Common myeloid progenitor, CD34-positive (primary cell): ENCODE measurements around the gene HID1.

Experiments
- CTCF ChIA-PET: fragments of 350-600 bp; sonication (Branson Sonifier 250); formaldehyde crosslinking; loops from one replicate; lab custom pipeline; 2021; ENCODE audit warnings: antibody characterized with exemption; lab: Charles Lee
- POLR2A ChIA-PET: fragments of 350-600 bp; sonication (Branson Sonifier 250); formaldehyde crosslinking; loops from one replicate; lab custom pipeline; 2021; ENCODE audit warnings: antibody characterized with exemption; lab: Charles Lee
- DNase-seq, 3 donors: peaks; one replicate each; pipeline versions ENCODE4 v3.0.0 to v3.0.0-alpha.2; 2013
- H3K27ac ChIP-seq, 2 experiments: 1 replicate in 1 of 2; 2 replicates in 1 of 2; pipeline ENCODE4 v1.7.0; 2013; ENCODE audit warnings: inconsistent platforms in 2 of 2, low read length in 2 of 2, mild to moderate bottlenecking in 2 of 2, low read depth in 1 of 2, moderate library complexity in 1 of 2; ENCODE audit not compliant: severe bottlenecking in 2 of 2, insufficient read depth in 1 of 2, poor library complexity in 1 of 2
- H3K27me3 ChIP-seq, 5 experiments: replicated peaks in 2 of 5; 1 replicate in 3 of 5; 2 replicates in 2 of 5; pipeline versions ENCODE4 v1.6.1 to v1.7.0; 2013; ENCODE audit warnings: low read length in 4 of 5, mild to moderate bottlenecking in 2 of 5, moderate library complexity in 2 of 5, inconsistent platforms in 1 of 5; ENCODE audit not compliant: insufficient read depth in 5 of 5, control insufficient read depth in 4 of 5
- H3K36me3 ChIP-seq, 4 experiments: 1 replicate in 2 of 4; 2 replicates in 2 of 4; pipeline versions ENCODE4 v1.6.1 to v1.7.0; 2013; ENCODE audit warnings: low read length in 3 of 4, control low read depth in 1 of 4, mild to moderate bottlenecking in 1 of 4; ENCODE audit not compliant: control insufficient read depth in 4 of 4, insufficient read depth in 4 of 4
- H3K4me1 ChIP-seq, 4 experiments: 1 replicate in 3 of 4; 2 replicates in 1 of 4; pipeline versions ENCODE4 v1.6.1 to v1.7.1; 2013; ENCODE audit warnings: low read length in 3 of 4, mild to moderate bottlenecking in 3 of 4, control low read depth in 1 of 4, inconsistent platforms in 1 of 4, moderate library complexity in 1 of 4; ENCODE audit not compliant: control insufficient read depth in 4 of 4, insufficient read depth in 4 of 4; ENCODE audit errors: control extremely low read depth in 1 of 4
- H3K4me3 ChIP-seq, 7 experiments: 1 replicate in 4 of 7; 2 replicates in 3 of 7; pipeline versions ENCODE4 v1.5.1 to v1.7.0; 2013; ENCODE audit warnings: mild to moderate bottlenecking in 7 of 7, low read length in 6 of 7, moderate library complexity in 6 of 7, inconsistent platforms in 2 of 7, low read depth in 2 of 7, control low read depth in 1 of 7; ENCODE audit not compliant: insufficient read depth in 4 of 7, control insufficient read depth in 1 of 7; ENCODE audit errors: extremely low read depth in 1 of 7
- H3K9me3 ChIP-seq, 5 experiments: 1 replicate in 4 of 5; 2 replicates in 1 of 5; pipeline versions ENCODE4 v1.6.1 to v1.7.1; 2013; ENCODE audit warnings: low read length in 4 of 5, mild to moderate bottlenecking in 2 of 5, inconsistent platforms in 1 of 5, low read depth in 1 of 5, moderate library complexity in 1 of 5; ENCODE audit not compliant: control insufficient read depth in 4 of 5, insufficient read depth in 2 of 5; ENCODE audit errors: control extremely low read depth in 1 of 5
- WGBS: methylation state at CpG from one replicate; pipeline ENCODE4 v1.1.5; 2013; ENCODE audit not compliant: insufficient coverage; 5-methylcytosine and 5-hydroxymethylcytosine counted together

Gene HID1

GRCh38 chr17:74937064-74938051 is 35.2 kb downstream of the HID1 start:
- no peak for DNase-seq
- CTCF ChIA-PET, result interaction anchor here (0.7 to 3.3 kb wide), 9 partner anchors 11 to 75 kb away, joined by 3 to 10 read pairs (median 4); partner anchors contain the start of genes MRPL58 and OTOP2
- Histone ChIP-seq H3K9me3 (no peaks in the 10 kb centered on the region), H3K4me3 (no peak overlapping the region), H3K27ac (no peak overlapping the region), H3K27me3 (peaks cover 2 to 70% (median 34%) of the 10 kb centered on the region in 5 experiments), H3K36me3 (no peaks in the 10 kb centered on the region), H3K4me1 (peaks cover 0 to 9% (median 4%) of the 10 kb centered on the region in 4 experiments)
- WGBS, result 52% methylated on average over 5 of the region's 11 CpGs
- POLR2A ChIA-PET, result no interaction called here

- CTCF ChIA-PET, result interaction anchor here (1.2 to 3.3 kb wide), 4 partner anchors 11 to 76 kb away, joined by 3 to 10 read pairs (median 4); partner anchors contain the start of gene MRPL58
- Histone ChIP-seq H3K27me3 (peaks cover 2 to 67% (median 31%) of the 10 kb centered on the region in 5 experiments), H3K4me1 (peaks cover 0 to 15% (median 4%) of the 10 kb centered on the region in 4 experiments), H3K4me3 (peak overlapping the region in 2 of 7 experiments; percentile 13), H3K9me3 (no peaks in the 10 kb centered on the region), H3K36me3 (no peaks in the 10 kb centered on the region), H3K27ac (no peak overlapping the region)
- POLR2A ChIA-PET, result no interaction called here
- no peak for DNase-seq
- WGBS, result 8% methylated on average over 7 of the region's 12 CpGs
These were observed 36.1 kb downstream of the HID1 start for GRCh38 chr17:74936470-74936799.

DNA sequence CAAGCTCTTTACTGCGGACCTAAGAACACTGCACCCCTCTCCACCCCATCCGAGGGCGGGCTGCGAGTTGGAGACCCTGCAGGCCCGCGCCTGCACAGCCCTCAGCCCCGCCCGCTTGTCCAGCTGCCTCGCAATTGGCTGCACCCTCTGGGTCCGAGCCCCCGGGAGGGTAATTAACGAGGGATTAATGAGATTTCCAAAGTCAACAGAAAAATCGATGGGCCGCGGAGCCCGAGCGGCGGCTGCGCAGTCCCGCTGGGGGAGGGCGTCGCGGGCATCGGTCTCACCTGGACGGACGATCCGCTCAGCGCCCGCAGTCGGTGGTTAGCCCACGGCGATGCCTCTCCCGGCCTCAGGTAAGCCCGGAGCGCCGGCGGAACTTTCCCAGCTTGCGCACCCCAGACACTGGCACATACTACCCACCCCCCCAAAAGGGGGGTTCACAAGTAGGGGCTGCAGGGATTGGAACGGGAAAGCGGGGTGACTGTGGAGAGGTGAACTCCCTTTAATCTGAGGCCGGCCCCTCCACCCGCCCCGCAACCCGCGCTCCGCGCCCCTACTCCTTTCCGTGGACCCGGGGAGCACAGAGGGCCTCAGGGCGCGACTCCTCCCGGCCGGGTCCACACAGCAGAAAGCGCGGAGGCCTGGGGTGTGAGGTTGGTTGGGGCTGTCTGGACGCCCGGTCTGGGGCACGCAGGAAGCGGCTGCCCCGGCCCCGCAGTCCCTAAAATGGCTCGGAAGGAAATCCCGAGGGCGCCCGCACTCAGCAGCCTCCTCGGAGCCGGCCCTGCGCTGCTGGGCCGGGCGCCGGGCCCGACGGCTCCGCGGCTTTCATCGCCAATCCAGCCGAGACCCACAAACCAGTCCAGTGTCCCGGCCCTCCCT is 36.7 kb downstream of the HID1 start, which contains the start of gene OTOP3:
Gene OTOP3 (plus strand): TSS at position 314 of the 885 bp plus-strand sequence. CDS start 24 bp downstream, at position 338.
- Histone ChIP-seq H3K4me3 (peak within 1 kb of the TSS in 3 of 7 experiments; percentile 13 to 26 (median 13)), H3K9me3 (no peaks in the 10 kb centered on the region), H3K27ac (no peak within 1 kb of the TSS), H3K27me3 (peaks cover 2 to 62% (median 26%) of the 10 kb centered on the region in 5 experiments), H3K4me1 (peaks cover 0 to 19% (median 6%) of the 10 kb centered on the region in 4 experiments), H3K36me3 (no peaks in the 10 kb centered on the region)
- ChIA-PET POLR2A (no interaction called here), CTCF (interaction anchor here (1.0 to 1.8 kb wide), 3 partner anchors 10 to 26 kb away, joined by 4 to 6 read pairs (median 5); no protein-coding TSS in a partner anchor)
- WGBS, result 4% methylated on average over 55 of the region's 78 CpGs
- peak in 2 of 3 donors; percentile 28 to 30 for DNase-seq

GRCh38 chr17:74935048-74935447 is 37.5 kb downstream of the HID1 start:
- no peak for DNase-seq
- Histone ChIP-seq H3K27ac (no peak overlapping the region), H3K27me3 (peaks cover 2 to 58% (median 24%) of the 10 kb centered on the region in 5 experiments), H3K36me3 (no peaks in the 10 kb centered on the region), H3K4me3 (no peak overlapping the region), H3K9me3 (no peaks in the 10 kb centered on the region), H3K4me1 (peaks cover 0 to 19% (median 6%) of the 10 kb centered on the region in 4 experiments)
- ChIA-PET CTCF (interaction anchor here (1.0 to 1.6 kb wide), 2 partner anchors 16 to 27 kb away, joined by 4 to 6 read pairs; no protein-coding TSS in a partner anchor), POLR2A (no interaction called here)
- 100% methylated on average over 2 of the region's 3 CpGs for WGBS

DNA sequence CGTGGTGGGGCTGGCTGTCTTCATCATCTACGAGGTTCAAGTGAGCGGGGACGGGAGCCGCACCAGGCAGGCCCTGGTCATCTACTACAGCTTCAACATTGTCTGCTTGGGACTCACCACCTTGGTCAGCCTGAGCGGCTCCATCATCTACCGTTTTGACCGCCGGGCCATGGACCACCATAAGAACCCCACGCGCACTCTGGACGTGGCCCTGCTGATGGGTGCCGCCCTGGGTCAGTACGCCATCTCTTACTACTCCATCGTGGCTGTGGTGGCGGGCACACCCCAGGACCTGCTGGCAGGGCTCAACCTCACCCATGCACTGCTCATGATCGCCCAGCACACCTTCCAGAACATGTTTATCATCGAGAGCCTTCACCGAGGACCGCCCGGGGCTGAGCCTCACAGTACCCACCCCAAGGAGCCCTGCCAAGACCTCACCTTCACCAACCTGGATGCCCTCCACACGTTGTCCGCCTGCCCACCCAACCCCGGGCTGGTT is 42.0 kb downstream of the HID1 start:
- no peak for DNase-seq
- Histone ChIP-seq H3K4me1 (peaks cover 0 to 10% (median 1%) of the 10 kb centered on the region in 4 experiments), H3K9me3 (no peaks in the 10 kb centered on the region), H3K27ac (no peak overlapping the region), H3K27me3 (peaks cover 0 to 41% (median 24%) of the 10 kb centered on the region in 5 experiments), H3K36me3 (no peaks in the 10 kb centered on the region), H3K4me3 (no peak overlapping the region)
- ChIA-PET POLR2A (no interaction called here), CTCF (interaction anchor here (0.8 to 2.0 kb wide), 5 partner anchors 7 to 31 kb away, joined by 3 to 12 read pairs (median 4); partner anchors contain the start of gene USH1G)
- WGBS, result 96% methylated on average over 24 of the region's 24 CpGs

GRCh38 chr17:74928786-74929185 is 43.8 kb downstream of the HID1 start:
- no peak for DNase-seq
- ChIA-PET POLR2A (no interaction called here), CTCF (interaction anchor here (1.1 to 1.2 kb wide), 2 partner anchors 10 to 17 kb away, joined by 3 to 4 read pairs; no protein-coding TSS in a partner anchor)
- H3K9me3 ChIP-seq, result no peaks in the 10 kb centered on the region
- H3K36me3 ChIP-seq, result no peaks in the 10 kb centered on the region
- no peak overlapping the region for H3K27ac ChIP-seq
- H3K4me3 ChIP-seq, result no peak overlapping the region
- 98% methylated on average over 6 of the region's 6 CpGs for WGBS
- H3K27me3 ChIP-seq, result peaks cover 0 to 41% (median 28%) of the 10 kb centered on the region in 5 experiments
- H3K4me1 ChIP-seq, result peaks cover 0 to 22% (median 13%) of the 10 kb centered on the region in 4 experiments
